PC-9 (cell line): ENCODE measurements around the gene ACVR1. TPM values are rescaled to one million over a fixed set of nuclear protein-coding genes. Genes with fewer than 3 reads are reported as not detected.

Experiments used
- BruUV-seq: library from RNA; stranded (reverse); fragments of 400-500 nt; replicated peaks from 2 replicates; lab custom pipeline; 2021; lab: Mats Ljungman, UMichigan
- CTCF ChIA-PET: fragments of 300-600 bp; sonication (Branson Sonifier 250); formaldehyde crosslinking; loops from one replicate; lab custom pipeline; 2022; ENCODE audit warnings: antibody characterized with exemption; lab: Charles Lee
- POLR2A ChIA-PET: fragments of 300-600 bp; sonication (Branson Sonifier 250); formaldehyde crosslinking; loops from one replicate; lab custom pipeline; 2022; ENCODE audit warnings: antibody characterized with exemption; ENCODE audit not compliant: unreplicated experiment; lab: Charles Lee
- DNase-seq, 2 experiments: peaks; one replicate each; pipeline versions ENCODE4 v3.0.0 to v3.0.0-alpha.2; 2015 to 2022; ENCODE audit warnings: mixed read lengths in 1 of 2
- H2AFZ ChIP-seq: fragments of 200-600 bp; sonication (generic); 2 replicates; pipeline ENCODE4 v1.8.1; 2017; ENCODE audit warnings: antibody characterized with exemption
- H3F3A ChIP-seq: fragments of 200-600 bp; sonication (generic); 2 replicates; pipeline ENCODE4 v1.8.1; 2017; ENCODE audit warnings: antibody characterized with exemption, mild to moderate bottlenecking, low read depth; ENCODE audit not compliant: insufficient read depth
- H3K27ac ChIP-seq: fragments of 200-600 bp; sonication (generic); 2 replicates; pipeline ENCODE4 v1.6.1; 2016; ENCODE audit warnings: mixed run types
- H3K27me3 ChIP-seq: fragments of 200-600 bp; sonication (generic); 2 replicates; pipeline ENCODE4 v1.6.1; 2016; ENCODE audit warnings: low read depth, mixed run types; ENCODE audit not compliant: insufficient read depth
- H3K36me3 ChIP-seq: fragments of 200-600 bp; sonication (generic); 2 replicates; pipeline ENCODE4 v1.6.1; 2016; ENCODE audit warnings: low read depth, mixed run types
- H3K4me1 ChIP-seq: fragments of 200-600 bp; sonication (generic); replicated peaks from 2 replicates; pipeline ENCODE4 v1.6.1; 2016; ENCODE audit warnings: mixed run types; ENCODE audit not compliant: insufficient read depth
- H3K4me2 ChIP-seq: fragments of 200-600 bp; sonication (generic); 2 replicates; pipeline ENCODE4 v1.6.1; 2017; ENCODE audit warnings: mixed run types
- H3K4me3 ChIP-seq: fragments of 200-600 bp; sonication (generic); 2 replicates; pipeline ENCODE4 v1.6.1; 2016; ENCODE audit warnings: mixed run types
- H3K79me2 ChIP-seq: fragments of 200-600 bp; sonication (generic); 2 replicates; pipeline ENCODE4 v1.6.1; 2017; ENCODE audit warnings: low read depth, mixed run types
- H3K9me2 ChIP-seq: fragments of 200-600 bp; sonication (generic); 2 replicates; pipeline ENCODE4 v1.8.1; 2017; ENCODE audit warnings: mild to moderate bottlenecking; ENCODE audit not compliant: insufficient read depth
- H3K9me3 ChIP-seq: fragments of 200-600 bp; sonication (generic); 2 replicates; pipeline ENCODE4 v1.8.1; 2016; ENCODE audit warnings: low read depth; ENCODE audit not compliant: insufficient read depth
- H4K20me1 ChIP-seq: fragments of 200-600 bp; sonication (generic); 2 replicates; pipeline ENCODE4 v1.8.1; 2017; ENCODE audit not compliant: insufficient read depth
- EZH2 ChIP-seq: fragments of 200-600 bp; sonication (generic); IDR thresholded peaks from 2 replicates; pipeline ENCODE4 v1.8.0; 2017; ENCODE audit warnings: antibody characterized with exemption, low read depth
- intact Hi-C: fragments of 100-400 bp; cut with micrococcal nuclease; formaldehyde crosslinking; loops from one replicate; pipeline ENCODE4 v1.10.0; 2022; ENCODE audit not compliant: unreplicated experiment
- total RNA-seq: library from RNA; stranded (reverse); gene quantifications from 2 replicates; pipeline ENCODE4 v1.2.3, GENCODE V29; 2021
- TF ChIP-seq, protein P1 (sequence below): fragments of 200-600 bp; sonication (generic); conservative IDR thresholded peaks from 2 replicates; pipeline ENCODE4 v1.6.1; 2017; ENCODE audit warnings: mixed run types, antibody characterized with exemption, mild to moderate bottlenecking, moderate library complexity

ACVR1 gene
- total RNA-seq, 1 experiment from 2014 or later = 8.9 TPM

DNA sequence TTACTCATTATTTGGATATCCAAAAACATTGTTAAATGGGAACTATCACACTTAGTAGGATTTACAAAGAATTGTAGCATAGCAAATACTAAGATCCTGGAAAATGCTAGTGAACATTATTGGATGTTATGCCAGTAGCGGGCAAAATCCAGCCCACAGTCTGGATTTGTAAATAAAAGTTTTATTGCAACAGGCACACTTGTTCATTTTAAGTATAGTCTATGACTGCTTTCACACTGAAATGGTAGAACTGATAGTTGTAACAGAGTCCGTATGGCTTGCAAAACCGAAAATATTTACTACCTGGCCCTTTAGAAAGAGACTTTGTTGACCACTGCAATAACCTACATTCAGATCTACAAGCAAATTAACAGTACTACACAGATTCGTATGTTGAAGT is 53.6 kb downstream of the ACVR1 start:
- no peak for DNase-seq
- no peaks in the 10 kb centered on the region for H3K9me3 ChIP-seq
- no peak overlapping the region for H3K4me2 ChIP-seq
- no peak overlapping the region for H2AFZ ChIP-seq
- ChIA-PET CTCF (no interaction called here), POLR2A (no interaction called here)
- H3K79me2 ChIP-seq = no peaks in the 10 kb centered on the region
- no peaks in the 10 kb centered on the region for H3K9me2 ChIP-seq
- peaks cover 19% of the 10 kb centered on the region for H3K4me1 ChIP-seq
- no peaks in the 10 kb centered on the region for H4K20me1 ChIP-seq
- TF ChIP-seq, protein P1, sequence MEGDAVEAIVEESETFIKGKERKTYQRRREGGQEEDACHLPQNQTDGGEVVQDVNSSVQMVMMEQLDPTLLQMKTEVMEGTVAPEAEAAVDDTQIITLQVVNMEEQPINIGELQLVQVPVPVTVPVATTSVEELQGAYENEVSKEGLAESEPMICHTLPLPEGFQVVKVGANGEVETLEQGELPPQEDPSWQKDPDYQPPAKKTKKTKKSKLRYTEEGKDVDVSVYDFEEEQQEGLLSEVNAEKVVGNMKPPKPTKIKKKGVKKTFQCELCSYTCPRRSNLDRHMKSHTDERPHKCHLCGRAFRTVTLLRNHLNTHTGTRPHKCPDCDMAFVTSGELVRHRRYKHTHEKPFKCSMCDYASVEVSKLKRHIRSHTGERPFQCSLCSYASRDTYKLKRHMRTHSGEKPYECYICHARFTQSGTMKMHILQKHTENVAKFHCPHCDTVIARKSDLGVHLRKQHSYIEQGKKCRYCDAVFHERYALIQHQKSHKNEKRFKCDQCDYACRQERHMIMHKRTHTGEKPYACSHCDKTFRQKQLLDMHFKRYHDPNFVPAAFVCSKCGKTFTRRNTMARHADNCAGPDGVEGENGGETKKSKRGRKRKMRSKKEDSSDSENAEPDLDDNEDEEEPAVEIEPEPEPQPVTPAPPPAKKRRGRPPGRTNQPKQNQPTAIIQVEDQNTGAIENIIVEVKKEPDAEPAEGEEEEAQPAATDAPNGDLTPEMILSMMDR = no peak
- TF ChIP-seq EZH2 = no peak
- H3K36me3 ChIP-seq = no peaks in the 10 kb centered on the region
- intact Hi-C loops = no loop called here
- H3F3A ChIP-seq = peaks cover 4% of the 10 kb centered on the region
- no peak overlapping the region for H3K27ac ChIP-seq
- no peak overlapping the region for H3K4me3 ChIP-seq
- H3K27me3 ChIP-seq = no peaks in the 10 kb centered on the region
- no TSS peak for BruUV-seq

DNA sequence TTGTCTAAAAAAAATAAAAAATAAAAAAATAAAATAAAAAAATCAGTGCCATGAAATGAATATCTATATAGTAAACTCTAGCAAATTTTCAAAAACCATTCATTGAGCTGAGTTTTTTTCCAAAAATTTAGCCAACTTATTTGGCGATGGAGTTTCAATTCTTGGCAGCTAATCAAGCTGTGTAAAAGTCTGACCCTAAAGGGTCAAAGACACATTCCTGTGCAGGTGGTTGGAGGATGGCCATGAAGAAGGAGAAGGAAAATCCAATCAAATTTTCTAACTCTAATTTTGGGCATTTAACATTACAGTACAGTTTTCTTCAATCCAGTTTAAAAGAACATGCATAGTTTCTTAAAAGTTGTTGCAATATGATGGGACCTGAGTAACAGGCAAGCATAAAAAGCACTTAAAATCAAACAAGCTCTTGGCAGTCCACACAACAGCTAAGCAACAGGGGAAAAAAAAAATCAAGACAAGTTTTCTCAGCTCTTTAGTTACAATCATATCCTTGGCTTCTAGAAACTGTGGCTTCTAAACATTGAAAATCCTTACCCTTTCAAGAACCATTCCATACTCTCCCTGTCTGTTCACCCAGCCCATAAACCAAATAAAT is 54.5 kb downstream of the ACVR1 start:
- POLR2A ChIA-PET = no interaction called here
- no peaks in the 10 kb centered on the region for H3K79me2 ChIP-seq
- BruUV-seq = no TSS peak

DNA sequence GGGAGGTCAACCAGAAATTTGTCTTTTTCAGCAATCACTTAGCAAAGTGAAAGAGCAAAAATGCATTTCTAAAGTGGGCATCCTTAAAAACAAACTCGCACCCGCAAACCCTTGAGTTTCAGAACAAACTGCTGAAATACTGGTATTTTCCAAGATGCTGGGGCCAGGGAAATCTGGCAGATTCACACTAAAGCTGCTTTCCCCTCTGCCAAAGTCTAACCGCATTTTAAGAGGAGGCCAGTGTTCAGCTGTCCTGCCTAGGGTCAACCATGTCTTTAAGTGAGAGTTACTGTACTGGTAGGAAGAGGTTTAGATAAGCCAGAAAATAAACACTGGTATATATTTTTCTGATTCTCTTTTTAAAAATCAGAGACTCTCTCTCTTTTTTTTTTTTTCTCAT is 55.9 kb downstream of the ACVR1 start:
- CTCF ChIA-PET = no interaction called here
- no peak overlapping the region for H3K4me3 ChIP-seq
- no TSS peak for BruUV-seq
- H3K27me3 ChIP-seq = no peaks in the 10 kb centered on the region
- DNase-seq = no peak
- no peaks in the 10 kb centered on the region for H3K79me2 ChIP-seq
- peaks cover 2% of the 10 kb centered on the region for H3K4me1 ChIP-seq
- no peak for TF ChIP-seq EZH2
- TF ChIP-seq, protein P1 = no peak
- H3K9me2 ChIP-seq = no peaks in the 10 kb centered on the region
- H2AFZ ChIP-seq = no peak overlapping the region
- no peak overlapping the region for H3K4me2 ChIP-seq
- H3F3A ChIP-seq = no peaks in the 10 kb centered on the region
- no peaks in the 10 kb centered on the region for H3K36me3 ChIP-seq
- POLR2A ChIA-PET = no interaction called here
- H4K20me1 ChIP-seq = no peaks in the 10 kb centered on the region
- no peak overlapping the region for H3K27ac ChIP-seq
- H3K9me3 ChIP-seq = no peaks in the 10 kb centered on the region
- intact Hi-C loops = no loop called here

More for the DNA sequence above, 54.5 kb downstream of the ACVR1 start:
- Histone ChIP-seq H4K20me1 (no peaks in the 10 kb centered on the region), H3K4me3 (no peak overlapping the region), H2AFZ (no peak overlapping the region), H3F3A (peaks cover 4% of the 10 kb centered on the region), H3K9me2 (no peaks in the 10 kb centered on the region), H3K9me3 (no peaks in the 10 kb centered on the region), H3K4me1 (peaks cover 15% of the 10 kb centered on the region), H3K27me3 (no peaks in the 10 kb centered on the region), H3K4me2 (no peak overlapping the region), H3K36me3 (no peaks in the 10 kb centered on the region), H3K27ac (no peak overlapping the region)
- no peak for DNase-seq
- TF ChIP-seq, protein P1 = no peak
- no peak for TF ChIP-seq EZH2
- intact Hi-C loops = no loop called here
- CTCF ChIA-PET = no interaction called here
